Activated CD8-positive, alpha-beta memory T cell treated with anti-CD3 and anti-CD28 coated beads, Interleukin-2, amount 50 U/mL, for 48 hours (primary cell): ENCODE results near the gene TMEM121.

Experiments used
- DNase-seq: peaks from one replicate; pipeline ENCODE4 v3.0.0-alpha.2; 2020

TMEM121 gene

DNA sequence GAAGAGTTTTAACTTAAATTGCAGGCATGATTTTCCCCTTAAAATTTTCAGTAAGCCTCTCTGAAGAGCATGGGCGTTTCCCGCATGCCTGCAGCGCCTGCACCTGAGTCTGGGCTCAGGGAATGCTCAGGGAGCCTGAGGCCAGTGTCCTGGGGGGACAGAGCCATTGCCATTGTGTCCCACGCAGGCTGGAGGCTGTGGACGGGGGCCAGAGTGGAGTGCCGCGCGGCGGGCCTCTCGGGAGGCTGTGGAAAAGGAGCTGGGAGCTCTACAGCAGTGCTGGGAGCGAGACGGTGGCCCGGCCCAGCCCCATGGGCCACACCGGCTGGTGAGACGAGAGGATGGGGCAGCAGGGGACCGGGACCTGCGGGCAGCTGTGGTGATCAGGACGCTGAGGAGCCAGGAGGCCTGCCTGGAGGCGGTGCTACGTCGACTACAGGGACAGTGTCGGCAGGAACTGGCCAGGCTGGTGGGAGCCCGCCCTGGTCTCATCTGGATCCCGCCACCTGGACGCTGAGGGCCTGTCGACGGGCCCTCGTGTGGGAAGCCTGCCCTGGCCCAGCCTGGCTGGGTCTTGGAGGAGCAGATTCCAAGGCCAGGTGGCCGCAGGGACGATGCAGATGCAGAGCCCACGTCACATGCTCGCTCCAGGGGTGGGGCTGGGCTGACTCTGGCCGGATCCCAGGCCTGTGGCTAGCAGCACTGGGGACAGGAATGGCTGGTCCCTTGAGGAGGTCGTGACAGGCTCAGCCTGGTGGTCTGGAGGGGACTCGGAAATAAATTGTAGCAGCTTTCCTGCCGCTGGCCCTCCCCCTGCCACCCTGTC, 27.7 kb upstream of the TMEM121 start:
- no peak for DNase-seq

DNA sequence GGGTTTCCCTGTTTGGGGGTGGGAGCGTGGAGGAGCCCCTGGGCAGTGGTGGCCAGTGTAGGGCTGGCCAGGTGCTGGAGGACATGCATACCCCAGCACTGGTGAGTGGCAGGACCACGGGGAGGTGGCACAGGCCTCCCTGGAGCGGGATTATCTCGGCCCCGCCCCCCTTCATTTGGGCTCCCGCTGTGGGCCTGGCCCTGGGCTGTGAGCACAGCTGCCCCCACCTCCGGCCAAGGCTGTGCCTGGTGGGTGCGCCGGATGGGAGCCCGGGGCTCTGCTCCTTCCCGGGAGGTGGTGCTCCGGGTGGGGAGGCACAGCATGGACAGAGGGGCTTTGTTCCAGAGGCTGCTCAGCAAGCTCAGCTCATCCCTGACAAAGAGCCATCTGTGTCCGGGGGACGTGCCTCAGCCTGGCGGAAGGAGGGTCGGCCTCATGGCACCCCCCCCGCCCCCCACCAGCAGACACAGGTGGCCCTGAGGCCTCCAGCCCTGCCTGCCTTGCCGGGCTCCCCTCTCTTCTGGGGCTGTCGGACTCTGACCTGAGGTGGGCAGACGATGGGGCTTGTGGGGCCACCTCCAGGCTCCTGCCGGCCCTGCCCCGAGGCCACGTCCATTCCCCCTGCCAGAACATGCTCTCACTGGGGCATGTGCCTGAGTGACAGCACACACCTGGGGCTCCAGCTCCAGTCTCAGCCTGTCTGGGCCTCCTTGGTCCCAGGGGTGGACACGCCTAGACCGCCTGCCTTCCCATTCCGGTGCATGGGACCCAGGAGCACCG, 26.9 kb upstream of the TMEM121 start:
- peak; percentile 47 for DNase-seq

DNA sequence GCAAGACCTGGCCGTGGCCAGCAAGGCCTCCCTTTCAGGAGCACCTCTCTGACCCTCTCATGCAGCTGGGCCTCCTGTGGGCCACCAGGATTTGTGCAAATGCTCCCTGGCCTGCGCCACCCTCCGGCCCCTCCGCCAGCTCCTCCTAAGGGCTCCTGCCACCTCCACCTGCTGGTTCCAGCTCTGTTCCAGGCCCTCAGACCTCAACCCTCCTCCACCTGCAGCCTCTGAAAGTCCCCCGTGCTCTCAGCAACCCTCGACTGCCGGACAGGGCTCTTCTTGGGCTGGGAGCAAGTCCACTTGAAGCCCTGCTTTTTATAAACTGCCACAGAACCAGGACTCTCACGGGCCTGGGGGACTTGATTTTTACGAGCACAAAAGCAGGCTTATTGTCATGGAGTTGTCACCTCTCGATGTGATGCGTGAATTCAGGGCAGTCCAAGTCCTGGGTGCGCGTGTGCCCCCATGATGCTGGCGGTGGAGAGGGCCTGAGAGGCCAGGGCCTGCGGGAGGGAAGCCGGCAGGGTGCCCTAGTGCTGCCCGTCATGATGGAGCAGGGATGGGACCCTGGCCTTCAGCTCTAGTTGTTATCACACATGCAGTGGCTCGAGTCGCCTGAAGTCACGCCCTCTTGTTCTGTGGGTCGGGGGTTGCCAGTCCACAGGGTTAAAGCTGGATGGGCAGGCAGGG, 26.2 kb upstream of the TMEM121 start:
- no peak for DNase-seq

DNA sequence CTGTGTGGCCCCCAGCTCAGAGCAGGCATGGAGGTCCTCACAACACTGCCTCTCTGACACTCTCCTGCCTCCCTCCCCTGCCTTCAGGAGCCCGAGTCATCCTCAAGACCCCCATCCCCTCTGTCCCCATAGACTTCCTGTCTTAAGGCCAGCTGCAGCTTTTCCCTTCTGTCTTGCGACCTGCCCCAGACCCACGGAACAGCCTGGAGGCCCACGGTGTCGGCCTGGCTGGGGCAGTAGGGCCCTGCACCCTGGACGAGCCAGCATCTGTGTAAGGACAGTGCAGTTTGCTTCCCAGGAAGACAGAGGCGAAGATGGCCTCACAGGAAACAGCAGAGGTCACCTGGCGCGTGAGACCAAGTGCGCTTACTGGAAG, 25.7 kb upstream of the TMEM121 start:
- DNase-seq, result no peak

DNA sequence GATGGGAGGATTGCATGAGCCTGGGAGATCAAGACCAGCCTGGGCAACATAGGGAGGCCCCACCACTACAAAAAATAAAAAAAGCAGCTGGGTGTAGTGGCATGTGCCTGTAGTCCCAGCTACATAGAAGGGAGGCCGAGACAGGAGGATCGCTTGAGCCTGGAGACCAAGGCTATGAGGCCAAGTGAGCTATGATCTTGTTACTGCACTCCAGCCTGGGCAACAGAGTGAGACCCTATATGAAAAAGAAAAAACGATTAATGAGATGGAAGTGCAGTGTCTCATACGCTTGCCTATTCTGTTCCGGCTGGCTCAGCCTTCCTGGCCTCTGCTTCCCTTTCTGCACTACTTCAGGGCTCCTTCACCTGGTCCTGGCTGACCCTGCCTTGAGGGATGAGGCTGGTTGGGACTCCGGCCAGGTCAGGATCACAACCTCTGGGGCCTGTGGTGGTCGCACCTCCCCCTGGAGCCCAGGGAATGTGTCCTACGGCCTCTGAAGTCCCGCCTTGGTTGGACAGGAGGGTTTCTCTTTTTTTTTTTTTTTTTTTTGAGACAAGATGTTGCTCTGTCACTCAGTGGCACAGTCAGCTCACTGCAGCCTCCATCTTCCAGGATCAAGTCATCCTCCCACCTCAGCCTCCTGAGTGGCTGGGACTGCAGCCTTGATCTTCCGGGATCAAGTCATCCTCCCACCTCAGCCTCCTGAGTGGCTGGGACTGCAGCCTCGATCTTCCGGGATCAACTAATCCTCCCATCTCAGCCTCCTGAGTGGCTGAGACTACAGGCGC, 24.7 kb upstream of the TMEM121 start:
- no peak for DNase-seq

DNA sequence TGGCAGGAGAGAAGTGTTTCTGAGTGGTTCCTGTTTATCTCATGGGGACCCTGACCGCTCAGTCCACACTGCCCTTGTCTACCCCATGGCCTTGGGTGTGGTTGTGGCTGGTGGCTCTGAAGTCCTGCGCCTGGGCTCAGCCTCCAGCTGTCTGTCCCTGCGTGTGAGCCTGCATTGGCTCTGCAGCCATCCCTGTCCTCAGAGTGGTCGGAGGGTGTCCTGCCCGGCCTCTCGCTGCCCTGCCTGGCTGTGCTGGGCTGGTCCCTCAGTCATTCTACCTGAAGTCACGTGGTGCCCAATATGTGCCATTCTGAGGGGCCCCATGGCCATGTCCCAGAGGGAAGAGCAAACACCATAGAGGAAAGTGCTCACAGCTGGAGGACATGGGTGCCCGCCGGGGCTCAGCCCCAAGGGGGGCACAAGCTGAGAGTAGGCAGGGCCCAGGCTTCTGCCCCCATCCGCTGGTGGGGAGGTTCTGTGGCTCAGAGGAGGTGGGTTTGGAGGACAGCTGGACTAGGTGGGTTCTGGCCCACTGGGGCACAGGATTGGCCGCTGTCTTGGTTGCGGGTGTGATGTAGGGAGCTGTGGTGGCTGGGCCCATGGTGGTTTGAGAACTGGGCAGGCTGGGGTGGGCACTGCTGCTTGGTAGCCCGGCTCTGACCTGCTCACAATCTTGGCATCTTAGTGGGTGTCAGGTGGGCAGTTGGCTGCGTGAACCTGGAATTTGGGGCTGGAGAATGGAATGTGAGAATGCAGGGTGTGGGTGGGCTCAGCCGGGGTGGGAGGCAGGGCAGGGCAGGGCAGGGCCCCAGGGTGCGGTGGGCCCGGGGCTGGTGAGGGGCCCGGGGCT, 23.7 kb upstream of the TMEM121 start:
- DNase-seq, result no peak

DNA sequence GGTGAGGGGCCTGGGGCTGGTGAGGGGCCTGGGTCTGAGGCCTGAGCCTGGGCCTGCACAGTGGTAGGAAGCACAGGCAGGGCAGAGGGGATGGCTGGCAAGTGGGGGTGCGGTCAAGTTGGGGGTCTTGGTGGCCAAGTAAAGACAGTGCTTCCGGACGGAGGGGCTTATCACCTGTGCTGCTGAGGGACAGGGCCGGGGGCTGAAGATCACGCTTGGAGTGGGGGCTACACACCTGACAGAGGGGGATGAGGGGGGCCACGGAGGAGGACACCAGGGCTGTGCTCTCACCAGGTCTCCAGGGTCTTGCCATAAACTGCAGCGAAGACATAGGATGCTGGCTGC, 23.1 kb upstream of the TMEM121 start:
- DNase-seq, result no peak

DNA sequence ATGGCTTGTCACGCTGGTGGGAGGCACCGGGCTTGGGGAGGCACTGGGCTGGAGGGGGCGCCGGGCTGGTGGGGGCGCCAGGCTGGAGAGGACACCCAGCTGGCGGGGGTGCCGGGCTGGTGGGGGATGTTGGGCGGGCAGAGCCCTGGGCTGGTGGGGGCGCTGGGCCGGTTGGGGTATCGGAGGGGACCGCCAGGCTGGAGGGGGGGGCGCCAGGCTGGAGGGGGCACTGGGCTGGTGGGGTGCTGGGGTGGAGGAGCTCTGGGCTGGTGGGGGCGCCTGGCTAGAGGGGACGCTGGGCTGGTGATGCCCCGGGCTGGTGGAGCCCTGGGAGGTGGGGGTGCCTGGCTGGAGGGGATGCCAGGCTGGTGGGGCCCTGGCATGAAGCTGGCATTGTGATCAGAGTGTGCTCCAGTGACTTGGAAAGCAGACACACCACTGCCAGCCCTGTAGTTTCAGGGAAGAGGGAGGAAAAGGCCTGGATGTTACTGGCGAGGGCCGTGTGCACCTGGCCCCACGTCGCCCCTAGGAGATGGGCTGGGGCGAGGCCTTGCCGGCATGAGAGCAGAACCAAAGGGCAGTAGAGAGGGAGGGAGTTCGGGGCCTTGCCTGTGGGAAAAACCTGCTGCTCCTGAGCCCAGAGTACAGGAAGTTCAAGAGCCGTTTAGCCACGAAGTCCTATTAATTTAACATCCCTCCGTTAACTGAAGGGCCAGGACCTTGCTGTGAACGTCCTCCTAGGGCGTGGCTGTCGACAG, 22.3 kb upstream of the TMEM121 start:
- no peak for DNase-seq

DNA sequence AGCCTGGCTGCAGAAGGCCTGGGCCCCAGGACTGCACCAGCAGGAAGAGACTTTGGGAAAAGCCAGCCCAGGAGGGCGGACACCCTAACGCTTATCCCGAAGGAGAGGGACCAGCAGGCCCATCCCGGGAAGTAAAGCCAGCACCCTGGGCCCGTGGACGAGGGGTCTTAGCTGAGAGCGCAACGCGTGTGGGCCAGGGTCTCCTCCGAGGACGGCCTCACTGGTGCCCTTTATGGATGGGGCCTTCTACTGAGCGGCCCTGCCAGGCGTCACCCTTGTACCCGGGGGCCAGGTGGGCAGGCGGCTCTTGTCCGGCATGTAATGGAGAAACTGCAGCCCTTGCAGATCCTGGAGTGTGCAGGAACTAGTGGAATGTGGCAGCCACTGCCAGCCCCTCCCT, 21.3 kb upstream of the TMEM121 start:
- no peak for DNase-seq

DNA sequence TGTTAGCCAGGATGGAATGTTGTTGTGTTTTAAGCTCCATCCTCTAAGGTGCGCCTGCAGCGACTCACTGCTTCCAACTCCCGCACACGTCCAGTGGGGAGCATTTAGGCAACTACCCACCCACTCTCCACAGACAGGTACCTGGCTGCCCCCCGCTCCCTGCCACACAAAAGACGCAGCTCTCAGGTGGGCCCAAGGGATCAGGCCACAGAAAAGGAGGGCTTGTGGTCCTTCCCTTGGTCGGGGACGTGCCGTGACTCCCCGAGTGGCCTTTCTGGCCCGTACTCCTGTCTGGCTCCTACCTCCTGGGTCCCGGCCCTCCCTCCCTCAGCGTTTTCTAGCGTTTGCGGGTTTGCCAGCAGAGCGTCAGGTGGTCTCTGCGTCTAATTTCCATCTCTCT, 19.1 kb upstream of the TMEM121 start:
- DNase-seq, result no peak

DNA sequence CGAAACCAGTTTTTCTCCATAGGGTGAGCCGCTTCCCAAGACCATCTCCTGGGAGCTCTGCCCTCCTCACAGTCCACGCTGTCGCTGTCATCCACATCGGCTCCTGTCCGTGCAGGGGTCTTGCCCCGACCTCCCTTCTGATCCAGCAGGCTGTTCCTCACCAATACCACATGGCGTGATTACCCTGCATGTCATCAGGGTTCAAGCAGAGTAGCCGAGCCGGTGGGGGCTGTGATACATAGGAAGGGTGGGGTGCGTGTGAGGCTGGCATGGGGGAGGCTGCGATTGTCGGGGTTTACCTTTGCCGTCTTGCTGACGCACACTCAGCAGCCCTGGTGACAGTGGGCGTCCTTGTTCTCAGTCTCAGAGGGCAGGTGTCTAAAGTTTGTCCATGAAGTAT, 18.3 kb upstream of the TMEM121 start:
- no peak for DNase-seq

DNA sequence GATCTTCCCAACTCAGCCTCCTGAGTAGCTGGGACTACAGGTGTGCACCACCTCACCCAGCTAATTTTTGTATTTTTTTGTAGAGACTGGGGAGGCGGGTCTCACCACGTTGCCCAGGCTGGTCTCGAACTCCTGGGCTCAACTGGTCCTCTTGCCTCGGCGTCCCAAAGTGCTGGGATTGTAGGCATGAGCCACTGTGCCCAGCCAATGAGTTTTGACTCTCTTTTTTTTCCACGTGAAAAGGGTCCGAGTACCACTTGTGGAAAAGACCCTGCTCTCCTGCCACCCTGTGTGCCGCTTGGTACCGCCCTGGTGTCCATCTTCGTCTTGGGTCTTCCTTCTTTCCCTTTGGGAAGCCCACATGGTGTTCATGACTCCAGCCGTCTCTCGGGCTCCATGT, 17.8 kb upstream of the TMEM121 start:
- DNase-seq, result no peak

DNA sequence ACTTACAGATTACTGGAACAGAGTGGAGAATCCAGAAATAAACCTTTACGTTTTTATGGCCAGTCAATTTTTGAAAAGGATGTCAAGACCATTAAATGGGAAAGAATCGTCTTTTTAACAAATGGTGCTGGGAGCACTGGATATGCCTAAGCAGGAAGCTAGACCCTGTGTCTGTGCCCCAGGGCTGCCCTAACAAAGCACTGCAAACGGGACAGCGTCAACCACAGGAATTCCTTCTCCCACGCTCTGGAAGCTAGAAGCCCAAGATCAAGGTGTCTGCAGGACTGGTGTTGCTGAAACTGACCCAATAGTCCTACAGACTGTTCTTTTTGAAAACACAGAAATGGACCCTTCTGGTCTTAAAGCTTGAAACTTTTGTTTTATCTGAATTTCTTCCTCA, 9.3 kb upstream of the TMEM121 start:
- no peak for DNase-seq

DNA sequence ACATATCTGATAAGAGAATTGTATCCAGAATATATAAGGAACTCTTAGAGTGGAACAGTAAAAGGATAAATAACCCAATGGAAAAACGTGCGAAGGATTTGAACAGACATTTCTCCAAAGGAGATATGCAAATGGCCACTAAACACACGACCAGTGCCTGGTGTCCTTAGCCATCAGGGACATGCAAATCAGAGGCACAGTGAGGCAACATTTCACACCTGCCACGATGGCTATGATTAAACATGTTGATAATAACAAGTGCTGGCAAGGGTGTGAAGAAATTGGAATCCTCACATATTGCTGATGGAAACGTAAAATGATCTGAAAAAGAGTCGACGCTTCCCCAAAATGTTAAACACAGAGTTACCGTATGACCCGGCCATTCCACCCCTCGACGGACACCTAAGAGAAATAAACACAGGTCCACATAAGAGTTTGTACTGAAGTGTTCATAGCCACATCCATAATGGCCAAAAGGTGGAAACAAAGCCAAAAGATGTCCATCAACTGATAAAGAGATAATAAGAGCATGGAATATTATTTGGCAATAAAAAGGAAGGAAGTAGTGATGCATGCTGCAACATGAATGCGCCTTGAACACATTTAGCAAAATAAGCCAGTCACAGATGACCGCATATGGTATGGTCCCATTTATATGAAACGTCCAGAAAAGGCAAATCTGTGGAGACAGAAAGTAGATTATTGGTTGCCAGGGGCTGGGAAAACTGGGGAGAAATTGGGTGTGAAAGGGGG, 6.3 kb upstream of the TMEM121 start:
- no peak for DNase-seq

DNA sequence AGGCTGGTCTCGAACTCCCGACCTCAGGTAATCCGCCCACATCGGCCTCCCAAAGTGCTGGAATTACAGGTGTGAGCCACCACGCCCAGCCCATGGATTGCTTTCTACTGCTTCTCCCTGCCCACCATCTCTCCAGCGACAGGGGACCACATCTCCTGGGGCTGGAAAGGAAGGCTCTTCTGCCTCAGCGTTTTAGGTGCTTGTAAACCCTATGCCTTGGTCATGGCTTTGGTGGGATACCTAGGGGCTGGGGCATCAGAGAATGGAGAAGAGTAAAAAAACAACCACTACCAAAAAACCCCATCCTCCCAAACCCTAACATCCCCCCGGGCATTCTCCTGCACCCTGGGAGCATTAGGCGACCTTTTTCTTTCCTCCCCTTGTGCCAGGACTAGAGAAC, 1.1 kb upstream of the TMEM121 start:
- DNase-seq, result no peak

DNA sequence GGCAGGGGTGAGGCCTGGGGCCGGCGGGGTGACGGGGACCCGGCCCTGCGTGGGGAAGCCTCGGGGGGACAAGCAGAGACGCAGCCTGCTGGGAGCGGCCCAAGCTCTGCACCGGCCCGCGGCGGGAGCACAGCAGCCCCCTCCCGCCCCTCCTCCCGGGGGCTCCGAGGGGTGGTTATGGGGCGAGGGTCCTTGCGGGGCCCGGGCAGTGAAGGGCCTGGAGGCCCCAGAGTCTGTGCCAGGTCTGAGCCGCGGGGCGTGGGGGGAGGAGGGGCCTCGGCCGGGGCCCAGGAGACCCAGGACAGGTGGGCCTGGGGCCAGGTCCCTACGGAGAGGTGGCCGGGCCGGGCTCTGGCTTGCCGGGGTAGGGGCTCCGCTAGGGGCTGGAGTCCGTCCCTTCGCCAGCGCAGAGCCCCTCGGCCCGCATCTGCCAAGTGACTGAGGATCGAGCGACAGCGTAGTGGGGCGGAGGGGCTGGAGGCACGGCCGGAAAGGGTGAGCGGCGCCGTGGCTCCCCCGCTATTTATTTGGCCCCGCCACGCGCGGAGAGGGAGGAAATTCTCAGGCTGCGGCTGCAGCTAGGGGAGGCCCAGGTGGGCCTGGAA, 495 bp downstream of the TMEM121 start:
- DNase-seq, result no peak

DNA sequence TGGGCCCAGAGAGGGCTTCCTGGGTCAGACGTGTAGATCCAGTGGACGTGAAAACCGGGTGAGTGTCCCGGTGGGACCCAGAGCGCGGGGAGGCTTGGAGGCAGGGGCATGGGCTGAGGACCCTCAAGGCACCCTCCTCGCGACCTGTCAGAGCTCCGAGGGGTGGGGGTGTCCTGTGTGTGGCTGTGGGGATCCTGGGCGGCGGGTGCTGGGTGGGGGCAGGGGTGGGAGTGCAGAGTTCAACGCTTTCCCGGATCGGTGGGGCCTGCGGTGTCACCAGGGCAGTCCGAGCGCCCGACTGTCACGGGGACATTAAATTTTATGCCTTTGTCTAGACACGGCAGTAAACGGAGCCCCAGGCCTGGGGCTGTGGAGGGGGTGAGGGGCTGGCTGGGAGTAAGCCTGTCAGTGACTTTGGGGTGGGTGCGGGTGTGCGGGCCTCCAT, 1.0 kb downstream of the TMEM121 start:
- no peak for DNase-seq

DNA sequence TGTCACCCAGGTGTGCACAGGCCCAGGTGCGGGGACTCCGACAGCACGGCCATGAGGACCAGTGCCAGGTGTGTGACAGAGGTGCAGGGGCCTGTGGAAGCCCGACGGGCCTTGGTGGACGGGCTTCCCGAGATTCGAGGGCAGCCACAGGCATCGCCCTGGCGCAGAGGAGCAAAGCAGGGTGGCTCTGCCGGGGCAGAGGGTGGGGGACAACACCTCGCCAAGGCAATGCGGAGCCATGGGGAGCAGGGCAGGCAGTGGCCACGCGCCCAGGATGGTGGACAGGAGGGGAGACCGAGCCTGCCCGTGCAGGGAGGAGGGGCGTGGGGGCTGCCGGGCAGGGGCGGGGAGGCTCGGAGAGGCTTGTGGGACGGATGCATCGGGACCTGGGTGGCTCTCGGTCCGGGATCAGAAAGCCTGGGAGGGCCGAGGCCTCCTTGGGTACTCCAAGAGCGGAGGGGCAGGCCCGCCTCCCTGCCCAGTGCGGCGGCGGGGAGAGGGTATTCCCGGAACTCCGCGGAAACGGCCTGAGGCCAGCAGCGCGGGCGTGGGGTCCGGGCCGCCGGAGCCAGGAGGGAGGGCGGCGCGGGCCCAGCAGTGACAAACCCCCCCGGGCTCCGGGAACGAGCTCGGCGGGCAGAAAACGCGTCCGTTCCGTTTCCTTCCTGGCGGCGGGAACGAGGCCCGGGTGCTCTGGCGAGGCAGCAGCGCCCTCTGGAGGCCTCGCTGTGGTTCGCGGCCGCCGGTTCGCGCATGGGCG, 1.6 kb downstream of the TMEM121 start:
- DNase-seq, result peak; percentile 91

DNA sequence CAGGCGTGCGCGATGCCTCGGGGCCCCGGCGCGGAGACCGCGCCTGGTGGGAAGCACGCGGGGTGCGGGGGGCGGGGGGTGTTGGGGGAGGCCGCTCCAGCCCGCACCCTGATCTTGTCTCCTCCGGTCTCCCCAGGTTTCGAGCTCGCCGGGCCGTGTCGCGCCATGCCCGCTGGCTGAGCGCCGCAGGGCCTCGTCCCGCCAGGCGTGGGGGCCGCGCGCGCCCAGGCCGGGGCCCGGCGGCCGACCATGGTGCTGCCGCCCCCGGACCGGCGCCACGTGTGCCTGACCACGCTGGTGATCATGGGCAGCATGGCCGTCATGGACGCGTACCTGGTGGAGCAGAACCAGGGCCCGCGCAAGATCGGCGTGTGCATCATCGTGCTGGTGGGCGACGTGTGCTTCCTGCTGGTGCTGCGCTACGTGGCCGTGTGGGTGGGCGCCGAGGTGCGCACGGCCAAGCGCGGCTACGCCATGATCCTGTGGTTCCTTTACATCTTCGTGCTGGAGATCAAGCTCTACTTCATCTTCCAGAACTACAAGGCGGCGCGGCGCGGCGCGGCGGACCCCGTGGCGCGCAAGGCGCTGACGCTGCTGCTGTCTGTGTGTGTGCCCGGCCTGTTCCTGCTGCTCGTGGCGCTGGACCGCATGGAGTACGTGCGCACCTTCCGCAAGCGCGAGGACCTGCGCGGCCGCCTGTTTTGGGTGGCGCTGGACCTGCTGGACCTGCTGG, 2.4 kb downstream of the TMEM121 start:
- DNase-seq, result peak; percentile 84
